Endothelial cell of umbilical vein (primary cell): Measurements from ENCODE around the gene MYADM. TPM values are rescaled to one million over a fixed set of nuclear protein-coding genes. Genes with fewer than 3 reads are reported as not detected.

Source experiments
- BruUV-seq: library from RNA; stranded (reverse); fragments of 400-500 nt; replicated peaks from 2 replicates; lab custom pipeline; 2021; lab: Mats Ljungman, UMichigan
- CTCF ChIA-PET: fragments of 300-600, 350-600 bp; sonication (Branson Sonifier 250); formaldehyde crosslinking; loops from one replicate; lab custom pipeline; 2021; ENCODE audit warnings: antibody characterized with exemption, inconsistent platforms; lab: Charles Lee
- POLR2A ChIA-PET: fragments of 300-600, 350-600 bp; sonication (Branson Sonifier 250); formaldehyde crosslinking; loops from one replicate; lab custom pipeline; 2021; ENCODE audit warnings: antibody characterized with exemption, inconsistent platforms; lab: Charles Lee
- DNase-seq: peaks from one replicate; pipeline ENCODE4 v3.0.0-alpha.2; 2011; ENCODE audit warnings: low read depth, low spot score
- FAIRE-seq: peaks from 2 replicates; lab custom pipeline; 2011; peaks lifted over from hg19 to GRCh38; lab: Jason Lieb, UNC
- H2AFZ ChIP-seq: 2 replicates; pipeline ENCODE4 v1.6.0; 2012; ENCODE audit warnings: low read depth, low read length, control low read depth, inconsistent platforms
- H3K27ac ChIP-seq: 2 replicates; pipeline ENCODE4 v1.5.1; 2011; ENCODE audit warnings: low read depth, mild to moderate bottlenecking, control low read depth, low read length, moderate library complexity; ENCODE audit not compliant: insufficient read depth
- H3K27me3 ChIP-seq, 2 experiments: 2 replicates each; pipeline versions ENCODE4 v1.6.0 to v1.6.1; 2011; ENCODE audit warnings: low read length in 2 of 2, mixed read lengths in 1 of 2; ENCODE audit not compliant: control insufficient read depth in 2 of 2, insufficient read depth in 2 of 2
- H3K36me3 ChIP-seq, 2 experiments: 2 replicates in 1 of 2; 3 replicates in 1 of 2; pipeline ENCODE4 v1.5.1; 2011; ENCODE audit warnings: low read length in 2 of 2, mild to moderate bottlenecking in 1 of 2, moderate library complexity in 1 of 2; ENCODE audit not compliant: control insufficient read depth in 2 of 2, insufficient read depth in 2 of 2; ENCODE audit errors: extremely low read depth in 1 of 2
- H3K4me1 ChIP-seq: 3 replicates; pipeline ENCODE4 v1.5.1; 2011; ENCODE audit warnings: mild to moderate bottlenecking, low read length; ENCODE audit not compliant: control insufficient read depth, insufficient read depth; ENCODE audit errors: extremely low read depth
- H3K4me2 ChIP-seq: 2 replicates; pipeline ENCODE4 v1.6.1; 2011; ENCODE audit warnings: low read length, control low read depth, mixed read lengths; ENCODE audit not compliant: insufficient read depth
- H3K4me3 ChIP-seq, 3 experiments: fragments of 200-600 bp in 1 of 3; sonication (generic), shearing (Covaris generic) in 1 of 3; replicated peaks in 1 of 3; 2 replicates each; pipeline ENCODE4 v1.5.1; 2011 to 2016; ENCODE audit warnings: control low read depth in 3 of 3, low read length in 3 of 3, mild to moderate bottlenecking in 2 of 3, inconsistent platforms in 1 of 3, low read depth in 1 of 3, moderate library complexity in 1 of 3; ENCODE audit not compliant: insufficient read depth in 1 of 3
- H3K79me2 ChIP-seq: 2 replicates; pipeline ENCODE4 v1.6.0; 2012; ENCODE audit warnings: low read length, inconsistent platforms; ENCODE audit not compliant: control insufficient read depth, insufficient read depth
- H3K9ac ChIP-seq: replicated peaks from 2 replicates; pipeline ENCODE3; 2011; ENCODE audit warnings: low read length, control low read depth; ENCODE audit not compliant: insufficient read depth; ENCODE audit errors: extremely low read depth
- H3K9me1 ChIP-seq: replicated peaks from 3 replicates; pipeline ENCODE4 v1.6.0; 2011; ENCODE audit warnings: mild to moderate bottlenecking, low read length; ENCODE audit not compliant: control insufficient read depth, insufficient read depth; ENCODE audit errors: extremely low read depth
- H3K9me3 ChIP-seq: replicated peaks from 2 replicates; pipeline ENCODE4 v1.5.1; 2012; ENCODE audit warnings: low read length, inconsistent platforms; ENCODE audit not compliant: control insufficient read depth, insufficient read depth
- H4K20me1 ChIP-seq: replicated peaks from 2 replicates; pipeline ENCODE3; 2011; ENCODE audit warnings: mild to moderate bottlenecking, low read length; ENCODE audit not compliant: control insufficient read depth, insufficient read depth; ENCODE audit errors: extremely low read depth
- CTCF ChIP-seq, 2 donors: IDR thresholded peaks; 1 replicate in 1 of 2; 2 replicates in 1 of 2; pipeline ENCODE4 v1.5.1; 2011; ENCODE audit warnings: low read length in 2 of 2, mild to moderate bottlenecking in 2 of 2, moderate library complexity in 2 of 2, control low read depth in 1 of 2, inconsistent platforms in 1 of 2, low read depth in 1 of 2; ENCODE audit not compliant: insufficient read depth in 1 of 2; ENCODE audit errors: extremely low read depth in 1 of 2
- EZH2 ChIP-seq: IDR thresholded peaks from 2 replicates; pipeline ENCODE4 v1.6.1; 2012; ENCODE audit warnings: borderline replicate concordance, low read depth, mild to moderate bottlenecking, moderate library complexity, low read length, inconsistent platforms; ENCODE audit not compliant: severe bottlenecking
- FOS ChIP-seq: IDR thresholded peaks from 2 replicates; pipeline ENCODE4 v1.6.1; 2011; ENCODE audit warnings: mild to moderate bottlenecking, low read length, moderate library complexity, borderline replicate concordance; ENCODE audit not compliant: insufficient read depth
- GATA2 ChIP-seq: IDR thresholded peaks from 2 replicates; pipeline ENCODE4 v1.7.0; 2011; ENCODE audit warnings: low read depth, mild to moderate bottlenecking, moderate library complexity, mixed read lengths, low read length; ENCODE audit not compliant: insufficient read length, insufficient read depth
- JUN ChIP-seq: IDR thresholded peaks from 2 replicates; pipeline ENCODE4 v1.6.1; 2011; ENCODE audit warnings: borderline replicate concordance, low read depth; ENCODE audit not compliant: insufficient read length, insufficient read depth
- MAX ChIP-seq: IDR thresholded peaks from 2 replicates; pipeline ENCODE4 v1.6.1; 2011; ENCODE audit not compliant: insufficient read depth, insufficient read length
- MYC ChIP-seq: IDR thresholded peaks from one replicate; pipeline ENCODE4 v1.6.1; 2011; ENCODE audit warnings: mild to moderate bottlenecking, low read depth, low read length
- POLR2A ChIP-seq: IDR thresholded peaks from 2 replicates; pipeline ENCODE4 v1.6.1; 2012; ENCODE audit warnings: low read depth, mild to moderate bottlenecking, control low read depth, low read length
- POLR2AphosphoS5 ChIP-seq: IDR thresholded peaks from 2 replicates; pipeline ENCODE4 v1.6.1; 2012; ENCODE audit warnings: low read depth, mild to moderate bottlenecking, control low read depth, low read length, moderate library complexity; ENCODE audit not compliant: insufficient read depth
- dilution Hi-C: fragments of 300-500 bp; cut with MboI; formaldehyde crosslinking; loops from one replicate; pipeline ENCODE4 v1.15.0; 2019; ENCODE audit warnings: low sequenced_read_pairs; ENCODE audit not compliant: extremely low pct_ligation_motif_present
- intact Hi-C: fragments of 100-400 bp; cut with micrococcal nuclease; formaldehyde crosslinking; loops from one replicate; pipeline ENCODE4 v1.10.0; 2022
- polyA plus RNA-seq, 4 experiments: library from polyadenylated mRNA; depleted of rRNA in 3 of 4; stranded (reverse) in 3 of 4; unstranded in 1 of 4; fragments of >200 nt; gene quantifications; 2 replicates each; pipeline versions ENCODE4 v1.2.1 to v1.2.3, GENCODE V29; 2011 to 2012; ENCODE audit warnings: missing spikeins in 1 of 4
- total RNA-seq: library from RNA; stranded (reverse); gene quantifications from 2 replicates; pipeline ENCODE4 v1.2.3, GENCODE V29; 2021

Gene MYADM
- total and polyA plus RNA-seq, 2 donors (not counting 3 experiments of a cell fraction or from before 2014, with no cell fraction given), result 100 to 133 TPM

- peak; percentile 91 for DNase-seq
- H4K20me1 ChIP-seq, result no peaks in the 10 kb centered on the region
- H3K4me2 ChIP-seq, result peak overlapping the region; percentile 80
- H3K9me3 ChIP-seq, result no peaks in the 10 kb centered on the region
- H3K9me1 ChIP-seq, result no peaks in the 10 kb centered on the region
- H3K27me3 ChIP-seq, result peaks cover 33 to 37% of the 10 kb centered on the region in 2 experiments
- peaks cover 0 to 3% of the 10 kb centered on the region in 2 experiments for H3K36me3 ChIP-seq
- FAIRE-seq, result peak; percentile 89
- dilution Hi-C loops, result no loop called here
- no peak overlapping the region for H3K27ac ChIP-seq
- CTCF ChIA-PET, result interaction anchor here (1.0 to 2.1 kb wide), 8 partner anchors 9 to 151 kb away, joined by 3 to 11 read pairs (median 5); partner anchors contain the start of gene MYADM
- peaks cover 17% of the 10 kb centered on the region for H3K4me1 ChIP-seq
- no peaks in the 10 kb centered on the region for H3K79me2 ChIP-seq
- peak overlapping the region; percentile 36 to 75 (median 56) for H3K4me3 ChIP-seq
- no TSS peak for BruUV-seq
- H3K9ac ChIP-seq, result peak overlapping the region; percentile 49
- H2AFZ ChIP-seq, result peak overlapping the region; percentile 86
- intact Hi-C loops, result loop anchor here (1.0 kb wide), 2 partner anchors 12 to 37 kb away; partner anchors contain the start of gene MYADM
- peak; percentile 32 for TF ChIP-seq POLR2AphosphoS5
- no peak for TF ChIP-seq CTCF (IDR thresholded peaks at IDR 0.05; ENCODE audit: extremely low read depth in 1 of 2, insufficient read depth in 1 of 2, low read depth in 1 of 2, low read length in 2 of 2)
- TF ChIP-seq EZH2, result no peak
- TF ChIP-seq GATA2, result no peak
- no peak for TF ChIP-seq JUN
- TF ChIP-seq POLR2A, result peak; percentile 44
- TF ChIP-seq FOS, result no peak
- no peak for TF ChIP-seq MAX
- TF ChIP-seq MYC, result no peak
- POLR2A ChIA-PET, result interaction anchor here (0.6 to 1.8 kb wide), 3 partner anchors 9 to 52 kb away, joined by 3 to 5 read pairs (median 3); partner anchors contain the start of gene MYADM
Measured at GRCh38 chr19:53879140-53880081, 11.7 kb downstream of the MYADM start.
